T47D (cell line): ENCODE measurements around the gene CLDN11.

ENCODE experiments used
- DNase-seq, 2 experiments: peaks; one replicate each; pipeline versions ENCODE4 v3.0.0 to v3.0.0-alpha.2; 2011 to 2012; ENCODE audit warnings: low read depth in 1 of 2, low spot score in 1 of 2
- JUND ChIP-seq: IDR thresholded peaks from 2 replicates; pipeline ENCODE4 v1.6.1; 2012; ENCODE audit warnings: low read depth
- in situ Hi-C: cut with HindIII; loops from 2 replicates; pipeline ENCODE4 v1.10.0; 2016; ENCODE audit warnings: low sequenced_read_pairs, low pct_unique_long_range_greater_than_20kb

The CLDN11 gene

DNA sequence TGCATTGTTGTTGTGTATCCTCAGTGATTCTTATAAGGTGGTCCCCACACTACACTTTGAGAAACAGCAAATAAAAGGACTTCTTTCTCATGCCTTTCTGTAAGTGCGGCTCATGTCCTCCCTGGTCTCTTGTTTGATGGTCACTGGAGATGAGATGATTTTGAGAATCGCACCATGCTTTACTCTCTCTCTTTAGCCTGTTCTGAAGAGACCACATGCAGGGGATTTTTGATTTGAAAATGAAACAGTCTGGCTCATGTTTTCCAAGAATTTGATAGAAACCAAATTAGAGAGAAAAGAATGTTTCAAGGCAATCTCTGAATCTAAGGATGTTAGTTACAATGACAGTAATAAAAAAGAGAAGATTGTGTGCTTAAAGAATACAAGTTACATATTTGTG, 18.0 kb downstream of the CLDN11 start:
- no peak for DNase-seq
- in situ Hi-C loops: no loop called here
- no peak for TF ChIP-seq JUND

DNA sequence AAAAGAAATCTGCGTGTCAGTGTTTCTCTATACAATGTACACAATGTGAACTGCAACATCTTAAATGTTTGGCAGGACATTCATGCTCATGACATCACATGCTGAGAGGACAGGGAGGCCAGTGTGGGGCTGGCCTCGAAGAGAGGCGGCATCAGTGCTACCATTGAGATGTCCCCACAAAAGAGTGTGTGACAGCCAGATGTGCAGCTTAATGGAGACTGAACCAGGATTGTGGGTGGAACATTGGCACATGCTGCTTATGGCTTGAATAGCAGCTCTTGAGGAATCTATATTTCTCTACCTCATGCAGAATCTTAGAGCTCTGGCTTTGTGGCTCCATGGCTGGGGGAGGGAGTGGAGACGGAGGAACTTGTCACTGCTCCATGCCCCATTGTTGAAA, 18.5 kb downstream of the CLDN11 start:
- no peak for TF ChIP-seq JUND
- DNase-seq: no peak
- in situ Hi-C loops: no loop called here

- in situ Hi-C loops: no loop called here
- DNase-seq: no peak
- TF ChIP-seq JUND: no peak
Measured at GRCh38 chr3:170437696-170438407, 19.2 kb downstream of the CLDN11 start.

DNA sequence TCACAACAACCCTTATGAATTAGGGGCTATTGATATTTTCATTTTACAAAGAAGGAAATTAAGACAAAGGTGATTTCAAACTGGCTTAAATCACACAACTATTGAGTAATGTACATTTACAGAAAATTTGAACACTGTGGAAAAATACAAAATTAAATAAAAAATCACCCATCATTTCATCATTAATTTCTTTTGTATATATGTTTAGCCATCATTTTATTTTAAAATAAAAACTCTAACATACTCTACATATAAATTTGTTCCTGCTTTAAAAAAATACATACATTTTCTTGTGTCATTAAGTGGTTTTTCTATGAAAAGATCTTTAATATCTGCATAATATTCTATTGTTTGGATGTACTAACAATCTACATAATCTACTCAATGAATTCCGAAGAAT, 20.2 kb downstream of the CLDN11 start:
- no peak for DNase-seq
- no peak for TF ChIP-seq JUND
- in situ Hi-C loops: no loop called here

GRCh38 chr3:170440344-170440743, 21.7 kb downstream of the CLDN11 start:
- in situ Hi-C loops: no loop called here
- DNase-seq: no peak

GRCh38 chr3:170441412-170441811, 22.7 kb downstream of the CLDN11 start:
- TF ChIP-seq JUND: no peak
- in situ Hi-C loops: no loop called here
- DNase-seq: no peak

More at GRCh38 chr3:170440344-170440743, 21.7 kb downstream of the CLDN11 start:
- no peak for TF ChIP-seq JUND

GRCh38 chr3:170442947-170443346, 24.3 kb downstream of the CLDN11 start:
- in situ Hi-C loops: no loop called here
- no peak for DNase-seq
- TF ChIP-seq JUND: no peak

DNA sequence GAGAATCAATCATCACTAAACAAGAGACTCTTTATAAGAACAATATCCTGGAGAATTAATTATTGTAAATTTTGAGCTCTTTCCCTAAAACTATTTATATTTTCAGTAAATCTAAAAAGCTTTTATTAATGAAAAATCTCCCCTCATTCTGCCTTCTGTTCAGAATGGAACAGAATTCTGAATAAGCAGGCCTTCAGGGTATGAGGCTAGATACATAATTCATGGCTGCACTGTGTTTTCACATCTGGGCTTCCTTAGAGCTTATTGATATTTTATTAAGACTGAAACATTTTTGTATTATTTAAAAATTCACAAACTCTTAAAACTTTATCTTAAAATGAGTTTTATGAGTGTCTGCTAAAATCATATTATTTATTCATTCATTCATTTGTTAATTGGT, 24.8 kb downstream of the CLDN11 start:
- no peak for TF ChIP-seq JUND
- DNase-seq: no peak
- in situ Hi-C loops: no loop called here

DNA sequence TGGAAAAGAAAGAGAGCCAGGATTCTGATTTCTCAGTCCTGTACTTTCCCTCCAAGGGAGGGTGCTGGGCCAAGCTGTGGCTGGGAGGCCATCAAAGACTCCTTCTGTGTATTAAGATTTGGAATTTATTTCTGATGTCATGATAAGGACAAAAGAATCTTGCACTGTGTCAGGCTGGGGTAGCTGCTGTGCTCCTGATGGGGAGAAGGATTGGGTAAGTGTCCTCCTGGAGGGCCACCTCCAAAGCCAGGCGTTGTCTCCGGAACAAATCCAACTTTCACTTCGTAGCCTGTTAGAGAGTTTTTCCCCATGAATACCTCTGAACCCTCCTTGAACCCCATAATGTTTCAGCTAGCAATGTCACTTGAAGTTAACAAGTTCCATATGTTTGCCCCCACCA, 29.9 kb downstream of the CLDN11 start:
- no peak for TF ChIP-seq JUND
- no peak for DNase-seq
- in situ Hi-C loops: no loop called here

DNA sequence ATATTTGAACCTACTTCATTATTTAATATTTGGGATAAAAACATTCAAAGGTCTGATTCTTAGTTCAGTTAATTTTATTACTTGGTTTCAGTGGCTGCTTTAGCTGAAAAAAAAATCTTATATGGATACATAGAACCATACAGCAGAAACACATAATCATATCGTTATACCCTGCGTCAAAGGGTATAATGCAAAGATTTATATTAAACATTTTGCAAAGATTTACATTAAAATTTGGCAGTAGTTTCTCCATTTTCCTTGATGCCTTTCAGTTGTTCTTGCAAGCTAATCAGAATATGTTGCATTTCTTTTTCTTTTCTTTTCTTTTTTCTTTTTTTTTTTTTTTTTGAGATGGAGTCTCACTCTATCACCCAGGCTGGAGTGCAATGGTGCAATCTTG, 31.4 kb downstream of the CLDN11 start:
- no peak for DNase-seq
- in situ Hi-C loops: no loop called here
- TF ChIP-seq JUND: no peak

GRCh38 chr3:170454509-170454908, 35.8 kb downstream of the CLDN11 start:
- TF ChIP-seq JUND: no peak
- in situ Hi-C loops: no loop called here
- no peak for DNase-seq

- TF ChIP-seq JUND: no peak
- in situ Hi-C loops: no loop called here
- no peak for DNase-seq
Measured at GRCh38 chr3:170458285-170458684, 39.6 kb downstream of the CLDN11 start.

DNA sequence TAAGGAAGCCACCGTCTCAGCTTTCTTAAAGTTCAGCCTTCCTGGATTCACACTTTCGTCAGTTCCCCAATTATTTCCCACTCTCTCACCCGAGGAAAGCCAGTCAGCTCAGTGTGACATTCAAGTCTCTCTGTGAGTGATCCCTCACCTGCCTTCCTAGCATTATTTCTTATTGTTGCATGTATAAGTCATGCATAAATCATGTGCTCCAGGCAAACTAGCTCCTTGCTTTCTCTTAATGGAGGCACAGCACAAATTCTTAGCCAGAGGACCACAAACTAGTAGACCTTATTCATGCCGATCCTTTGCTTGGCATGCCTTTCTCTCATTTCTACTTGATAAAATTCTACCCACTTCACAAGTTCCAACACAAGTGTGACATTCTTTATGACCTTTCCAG, 44.3 kb downstream of the CLDN11 start:
- no peak for DNase-seq
- TF ChIP-seq JUND: no peak
- in situ Hi-C loops: no loop called here

GRCh38 chr3:170465955-170466354, 47.3 kb downstream of the CLDN11 start:
- in situ Hi-C loops: no loop called here
- no peak for DNase-seq
- no peak for TF ChIP-seq JUND

GRCh38 chr3:170467007-170467406, 48.3 kb downstream of the CLDN11 start:
- in situ Hi-C loops: no loop called here
- TF ChIP-seq JUND: no peak
- no peak for DNase-seq
